Measurements from ENCODE around the gene ELAVL3.

DNA sequence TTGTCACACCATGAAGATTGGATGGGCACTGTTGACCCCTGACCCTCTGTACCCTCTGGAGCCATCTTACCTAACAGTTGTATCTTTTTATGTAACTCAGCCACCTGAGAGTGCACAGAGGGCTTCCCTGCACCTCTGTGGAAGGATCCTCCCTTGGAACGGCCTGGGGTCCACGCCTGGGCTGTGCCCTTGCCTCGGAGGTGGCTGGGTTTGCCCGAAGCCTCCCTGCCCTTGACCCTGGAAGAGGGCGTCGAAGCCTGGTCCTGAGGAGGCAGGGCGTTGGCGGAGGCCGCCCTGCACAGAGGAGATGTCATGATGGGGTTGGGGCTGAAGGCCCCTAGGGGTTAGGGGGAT lies 46.2 kb downstream of the ELAVL3 start:
- no peak for TF ChIP-seq MYC (IDR thresholded peaks at IDR 0.05; ENCODE audit: low read depth, low read length)
- no peak for TF ChIP-seq POLR2A (IDR thresholded peaks at IDR 0.05; ENCODE audit: low read depth, low read length)
- TF ChIP-seq, protein P1, sequence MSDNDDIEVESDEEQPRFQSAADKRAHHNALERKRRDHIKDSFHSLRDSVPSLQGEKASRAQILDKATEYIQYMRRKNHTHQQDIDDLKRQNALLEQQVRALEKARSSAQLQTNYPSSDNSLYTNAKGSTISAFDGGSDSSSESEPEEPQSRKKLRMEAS (IDR thresholded peaks at IDR 0.05; ENCODE audit: insufficient read depth, insufficient read length) = no peak
- TF ChIP-seq, protein P2, sequence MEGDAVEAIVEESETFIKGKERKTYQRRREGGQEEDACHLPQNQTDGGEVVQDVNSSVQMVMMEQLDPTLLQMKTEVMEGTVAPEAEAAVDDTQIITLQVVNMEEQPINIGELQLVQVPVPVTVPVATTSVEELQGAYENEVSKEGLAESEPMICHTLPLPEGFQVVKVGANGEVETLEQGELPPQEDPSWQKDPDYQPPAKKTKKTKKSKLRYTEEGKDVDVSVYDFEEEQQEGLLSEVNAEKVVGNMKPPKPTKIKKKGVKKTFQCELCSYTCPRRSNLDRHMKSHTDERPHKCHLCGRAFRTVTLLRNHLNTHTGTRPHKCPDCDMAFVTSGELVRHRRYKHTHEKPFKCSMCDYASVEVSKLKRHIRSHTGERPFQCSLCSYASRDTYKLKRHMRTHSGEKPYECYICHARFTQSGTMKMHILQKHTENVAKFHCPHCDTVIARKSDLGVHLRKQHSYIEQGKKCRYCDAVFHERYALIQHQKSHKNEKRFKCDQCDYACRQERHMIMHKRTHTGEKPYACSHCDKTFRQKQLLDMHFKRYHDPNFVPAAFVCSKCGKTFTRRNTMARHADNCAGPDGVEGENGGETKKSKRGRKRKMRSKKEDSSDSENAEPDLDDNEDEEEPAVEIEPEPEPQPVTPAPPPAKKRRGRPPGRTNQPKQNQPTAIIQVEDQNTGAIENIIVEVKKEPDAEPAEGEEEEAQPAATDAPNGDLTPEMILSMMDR (IDR thresholded peaks at IDR 0.05; ENCODE audit: extremely low read depth in 1 of 2, insufficient read depth in 1 of 2, low read depth in 1 of 2, low read length in 2 of 2) = no peak

All from endothelial cell of umbilical vein (primary cell).